Stimulated activated CD8-positive, alpha-beta memory T cell treated with anti-CD3 and anti-CD28 coated beads, Interleukin-12 subunit alpha, Interleukin-12 subunit beta, amount 100 ng/mL, for 24 hours (primary cell): Measurements from ENCODE around the gene PRR23E.

ENCODE experiments used
- DNase-seq: peaks from one replicate; pipeline ENCODE4 v3.0.0-alpha.2; 2020; ENCODE audit errors: extremely low read depth

Gene PRR23E

GRCh38 chr3:127208483-127209100 lies 15.7 kb downstream of the PRR23E start:
- no peak for DNase-seq

GRCh38 chr3:127209155-127209839 lies 16.4 kb downstream of the PRR23E start:
- DNase-seq = no peak

GRCh38 chr3:127209840-127210653 lies 17.1 kb downstream of the PRR23E start:
- no peak for DNase-seq

GRCh38 chr3:127210654-127210943 lies 17.7 kb downstream of the PRR23E start:
- DNase-seq = no peak

- DNase-seq = no peak
Observed at GRCh38 chr3:127211118-127212060, 18.5 kb downstream of the PRR23E start.

GRCh38 chr3:127212231-127212630 lies 19.3 kb downstream of the PRR23E start:
- no peak for DNase-seq

GRCh38 chr3:127212711-127213110 lies 19.8 kb downstream of the PRR23E start:
- DNase-seq = no peak

GRCh38 chr3:127213381-127213918 lies 20.5 kb downstream of the PRR23E start:
- DNase-seq = no peak

- no peak for DNase-seq
Observed at GRCh38 chr3:127214975-127215374, 22.0 kb downstream of the PRR23E start.

- no peak for DNase-seq
Observed at GRCh38 chr3:127215714-127216414, 22.9 kb downstream of the PRR23E start.

GRCh38 chr3:127216415-127217261 lies 23.7 kb downstream of the PRR23E start:
- no peak for DNase-seq

GRCh38 chr3:127217596-127218453 lies 24.9 kb downstream of the PRR23E start:
- no peak for DNase-seq

GRCh38 chr3:127218454-127218922 lies 25.6 kb downstream of the PRR23E start:
- DNase-seq = no peak

- DNase-seq = no peak
Observed at GRCh38 chr3:127220497-127220896, 27.6 kb downstream of the PRR23E start.

GRCh38 chr3:127221037-127221436 lies 28.1 kb downstream of the PRR23E start:
- DNase-seq = no peak

- DNase-seq = no peak
Observed at GRCh38 chr3:127221446-127222035, 28.6 kb downstream of the PRR23E start.

- no peak for DNase-seq
Observed at GRCh38 chr3:127222163-127222562, 29.2 kb downstream of the PRR23E start.

- DNase-seq = no peak
Observed at GRCh38 chr3:127222664-127223063, 29.7 kb downstream of the PRR23E start.

GRCh38 chr3:127224118-127224517 lies 31.2 kb downstream of the PRR23E start:
- no peak for DNase-seq
